Tibial nerve (tissue), 4 donors: ENCODE measurements around the gene HYAL2. TPM values are rescaled to one million over a fixed set of nuclear protein-coding genes. Genes with fewer than 3 reads are reported as not detected.

ENCODE experiments used
- DNase-seq, 2 donors: peaks; one replicate each; pipeline ENCODE4 v3.0.0-alpha.2; 2019; ENCODE audit warnings: low spot score in 2 of 2
- H3K27ac ChIP-seq, 4 donors: fragments of 200-600 bp; sonication (generic) in 3 of 4; one replicate each; pipeline ENCODE4 v1.5.1; 2017 to 2019; ENCODE audit warnings: mild to moderate bottlenecking in 1 of 4
- H3K27me3 ChIP-seq, 2 donors: fragments of 200-600 bp; sonication (generic) in 1 of 2; one replicate each; pipeline versions ENCODE4 v1.5.1 to v1.6.0; 2017 to 2019
- H3K36me3 ChIP-seq, 3 donors: fragments of 200-600 bp; sonication (generic); one replicate each; pipeline ENCODE4 v1.5.1; 2018 to 2019
- H3K4me1 ChIP-seq, 4 donors: fragments of 200-600 bp; sonication (generic) in 3 of 4; one replicate each; pipeline ENCODE4 v1.5.1; 2017 to 2019
- H3K4me3 ChIP-seq, 4 donors: fragments of 200-600 bp; sonication (generic) in 3 of 4; one replicate each; pipeline ENCODE4 v1.5.1; 2017 to 2019; ENCODE audit warnings: mild to moderate bottlenecking in 1 of 4, moderate library complexity in 1 of 4
- H3K9me3 ChIP-seq, 4 donors: fragments of 200-600 bp; sonication (generic) in 3 of 4; one replicate each; pipeline ENCODE4 v1.5.1; 2017 to 2019
- CTCF ChIP-seq, 5 experiments: fragments of 200-600 bp in 3 of 5; fragments of 450-650 bp in 2 of 5; sonication (generic) in 3 of 5; IDR thresholded peaks; one replicate each; pipeline ENCODE4 v1.5.1; 2016 to 2019; ENCODE audit warnings: antibody characterized with exemption in 5 of 5, mild to moderate bottlenecking in 3 of 5, moderate library complexity in 2 of 5
- EP300 ChIP-seq, 2 donors: sonication (generic); formaldehyde crosslinking; IDR thresholded peaks; one replicate each; pipeline ENCODE4 v1.6.1; 2017; ENCODE audit warnings: antibody characterized with exemption in 2 of 2, mild to moderate bottlenecking in 1 of 2
- POLR2A ChIP-seq, 2 donors: fragments of 450-650 bp; IDR thresholded peaks; one replicate each; pipeline ENCODE4 v1.6.1; 2017; ENCODE audit warnings: antibody characterized with exemption in 2 of 2, mild to moderate bottlenecking in 2 of 2, moderate library complexity in 2 of 2
- WGBS, 2 donors: methylation state at CpG; one replicate each; pipeline ENCODE4 v1.1.5; 2018; 5-methylcytosine and 5-hydroxymethylcytosine counted together
- total RNA-seq, 4 donors: library from RNA; depleted of rRNA; stranded (reverse); fragments of >200 nt; gene quantifications; one replicate each; pipeline ENCODE4 v1.1.0, GENCODE V29; 2016

The HYAL2 gene
- total RNA-seq, 4 donors from 2014 or later, result 86.9 to 169 (median 129) TPM

DNA sequence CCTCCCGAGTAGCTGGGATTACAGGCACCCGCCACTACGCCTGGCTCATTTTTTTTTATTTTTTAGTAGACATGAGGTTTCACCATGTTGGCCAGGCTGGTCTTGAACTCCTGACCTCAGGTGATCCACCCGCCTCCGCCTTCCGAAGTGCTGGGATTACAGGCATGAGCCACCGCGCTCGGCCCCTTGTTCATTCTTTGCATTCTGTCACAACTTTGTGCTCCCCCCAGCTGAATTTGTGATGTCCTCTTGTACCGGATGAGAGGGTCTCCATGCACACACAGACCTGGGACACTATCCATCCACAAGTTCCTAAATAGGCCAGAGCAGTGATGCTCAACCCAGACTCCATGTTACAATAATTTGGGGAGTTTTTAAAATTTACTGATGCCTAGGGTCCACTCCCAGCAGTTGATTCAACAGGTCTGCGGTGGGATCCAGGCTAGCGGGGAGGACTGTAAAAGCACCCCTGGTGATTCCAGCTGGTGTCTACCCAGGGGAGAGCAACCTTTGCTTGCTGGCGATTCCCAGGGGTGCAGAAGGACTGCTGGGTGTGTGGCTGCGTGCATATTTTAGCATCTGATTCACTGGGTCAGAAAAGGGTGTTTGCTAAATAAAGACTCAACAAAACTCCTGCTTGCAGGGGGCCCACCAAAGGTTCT is 17.1 kb upstream of the HYAL2 start:
- TF ChIP-seq CTCF (IDR thresholded peaks at IDR 0.05), result no peak
- TF ChIP-seq EP300 (IDR thresholded peaks at IDR 0.05), result no peak
- TF ChIP-seq POLR2A (IDR thresholded peaks at IDR 0.05), result no peak
- peak overlapping the region; percentile 63 to 100 (median 98) for H3K27ac ChIP-seq
- no peaks in the 10 kb centered on the region for H3K9me3 ChIP-seq
- H3K4me3 ChIP-seq, result peak overlapping the region; percentile 47 to 68 (median 60)
- no peaks in the 10 kb centered on the region for H3K27me3 ChIP-seq
- no peaks in the 10 kb centered on the region for H3K36me3 ChIP-seq
- no peak for DNase-seq
- WGBS, 2 donors, result 77 to 78% methylated on average over 14 of the region's 14 CpGs
- H3K4me1 ChIP-seq, result peaks cover 0 to 69% (median 43%) of the 10 kb centered on the region in 4 donors

DNA sequence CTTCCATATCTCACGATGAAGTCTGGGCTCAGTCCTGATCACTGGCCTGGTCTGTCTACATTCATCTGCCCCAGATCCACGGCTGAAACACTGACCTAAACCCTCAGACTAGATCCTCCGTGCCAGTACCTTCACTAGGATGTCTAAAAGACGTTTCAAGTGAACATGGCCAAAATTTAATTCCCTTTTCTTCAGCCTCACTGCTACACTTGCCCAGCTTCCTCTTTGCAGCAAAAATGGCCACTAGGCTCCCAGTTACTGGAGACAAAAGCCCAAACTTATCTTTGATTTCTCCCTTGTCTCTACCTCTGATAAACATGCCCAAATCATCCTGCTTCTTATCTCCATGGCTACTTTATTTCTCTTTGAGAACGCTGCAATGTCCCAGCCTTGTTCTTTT is 16.4 kb upstream of the HYAL2 start:
- H3K9me3 ChIP-seq, result no peaks in the 10 kb centered on the region
- no peak for TF ChIP-seq POLR2A (IDR thresholded peaks at IDR 0.05)
- TF ChIP-seq CTCF (IDR thresholded peaks at IDR 0.05), result peak in 1 of 5 experiments; percentile 20
- peaks cover 0 to 75% (median 50%) of the 10 kb centered on the region in 4 donors for H3K4me1 ChIP-seq
- H3K27ac ChIP-seq, result peak overlapping the region; percentile 97 to 100 (median 98)
- peak overlapping the region in 3 of 4 donors; percentile 65 to 71 (median 68) for H3K4me3 ChIP-seq
- no peaks in the 10 kb centered on the region for H3K36me3 ChIP-seq
- WGBS, 2 donors, result 47 to 58% methylated on average over 5 of the region's 5 CpGs
- no peak for DNase-seq
- H3K27me3 ChIP-seq, result no peaks in the 10 kb centered on the region

GRCh38 chr3:50337175-50337861 is 14.8 kb upstream of the HYAL2 start:
- TF ChIP-seq CTCF (IDR thresholded peaks at IDR 0.05) (no peak), EP300 (IDR thresholded peaks at IDR 0.05) (peak; percentile 99), POLR2A (IDR thresholded peaks at IDR 0.05) (peak; percentile 65 to 96)
- peak; percentile 98 to 99 for DNase-seq
- peaks cover 0 to 89% (median 55%) of the 10 kb centered on the region in 4 donors for H3K4me1 ChIP-seq
- 0% methylated on average over 3 to 66 of the region's 79 CpGs for WGBS, 2 donors
- peaks cover 0 to 3% (median 0%) of the 10 kb centered on the region in 3 donors for H3K36me3 ChIP-seq
- peak overlapping the region; percentile 68 to 87 (median 82) for H3K4me3 ChIP-seq
- peak overlapping the region; percentile 97 to 100 (median 98) for H3K27ac ChIP-seq
- no peaks in the 10 kb centered on the region for H3K9me3 ChIP-seq
- no peaks in the 10 kb centered on the region for H3K27me3 ChIP-seq

DNA sequence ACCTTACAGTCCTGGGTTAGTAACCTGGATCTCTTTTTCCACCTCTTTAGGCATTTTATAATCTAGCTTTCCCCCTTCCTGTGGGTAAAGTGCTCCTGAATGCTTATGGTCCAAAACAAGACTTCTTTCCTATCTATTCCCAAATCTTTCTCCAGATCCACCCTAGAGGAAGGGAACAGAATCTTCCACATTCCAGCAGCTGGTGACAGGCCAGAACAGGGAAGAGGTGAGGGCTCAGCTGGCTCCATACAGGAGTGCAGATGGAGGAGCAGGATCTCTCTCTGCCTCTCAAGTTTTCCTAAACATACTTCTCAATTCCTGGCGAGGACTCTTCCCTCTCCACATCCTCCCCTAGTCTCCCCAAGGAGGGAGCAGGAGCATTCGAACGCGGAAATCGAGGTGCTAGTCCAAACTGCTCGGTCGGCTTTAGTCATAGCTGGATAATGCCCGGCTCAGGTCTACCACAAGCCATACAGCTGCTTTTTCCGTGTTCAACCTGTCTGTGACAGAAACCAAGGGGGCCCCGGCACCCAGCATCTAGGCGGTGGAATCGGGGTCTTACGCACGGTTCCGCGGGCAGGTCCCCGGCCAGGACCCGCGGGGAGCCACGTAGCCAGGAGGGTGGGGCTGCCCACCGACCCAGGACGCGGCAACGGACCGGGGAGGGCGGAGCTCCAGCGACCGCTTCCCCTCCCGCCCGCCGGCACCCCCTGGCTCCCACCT is 14.1 kb upstream of the HYAL2 start:
- Histone ChIP-seq H3K9me3 (no peaks in the 10 kb centered on the region), H3K27me3 (no peaks in the 10 kb centered on the region), H3K4me1 (peaks cover 0 to 86% (median 55%) of the 10 kb centered on the region in 4 donors), H3K27ac (peak overlapping the region; percentile 97 to 100 (median 98)), H3K36me3 (peaks cover 0 to 10% (median 0%) of the 10 kb centered on the region in 3 donors), H3K4me3 (peak overlapping the region; percentile 68 to 87 (median 82))
- no peak for DNase-seq
- no peak for TF ChIP-seq EP300 (IDR thresholded peaks at IDR 0.05)
- no peak for TF ChIP-seq CTCF (IDR thresholded peaks at IDR 0.05)
- no peak for TF ChIP-seq POLR2A (IDR thresholded peaks at IDR 0.05)
- WGBS, 2 donors, result 0 to 1% methylated on average over 17 to 20 of the region's 31 CpGs
